ENCODE results near the gene GPR4. TPM values are rescaled to one million over a fixed set of nuclear protein-coding genes. Genes with fewer than 3 reads are reported as not detected.

The GPR4 gene
- polyA plus RNA-seq, 1 of the 3 experiments (the other 2 are of a cell fraction) = 0.69 TPM

- TF ChIP-seq, protein P1, sequence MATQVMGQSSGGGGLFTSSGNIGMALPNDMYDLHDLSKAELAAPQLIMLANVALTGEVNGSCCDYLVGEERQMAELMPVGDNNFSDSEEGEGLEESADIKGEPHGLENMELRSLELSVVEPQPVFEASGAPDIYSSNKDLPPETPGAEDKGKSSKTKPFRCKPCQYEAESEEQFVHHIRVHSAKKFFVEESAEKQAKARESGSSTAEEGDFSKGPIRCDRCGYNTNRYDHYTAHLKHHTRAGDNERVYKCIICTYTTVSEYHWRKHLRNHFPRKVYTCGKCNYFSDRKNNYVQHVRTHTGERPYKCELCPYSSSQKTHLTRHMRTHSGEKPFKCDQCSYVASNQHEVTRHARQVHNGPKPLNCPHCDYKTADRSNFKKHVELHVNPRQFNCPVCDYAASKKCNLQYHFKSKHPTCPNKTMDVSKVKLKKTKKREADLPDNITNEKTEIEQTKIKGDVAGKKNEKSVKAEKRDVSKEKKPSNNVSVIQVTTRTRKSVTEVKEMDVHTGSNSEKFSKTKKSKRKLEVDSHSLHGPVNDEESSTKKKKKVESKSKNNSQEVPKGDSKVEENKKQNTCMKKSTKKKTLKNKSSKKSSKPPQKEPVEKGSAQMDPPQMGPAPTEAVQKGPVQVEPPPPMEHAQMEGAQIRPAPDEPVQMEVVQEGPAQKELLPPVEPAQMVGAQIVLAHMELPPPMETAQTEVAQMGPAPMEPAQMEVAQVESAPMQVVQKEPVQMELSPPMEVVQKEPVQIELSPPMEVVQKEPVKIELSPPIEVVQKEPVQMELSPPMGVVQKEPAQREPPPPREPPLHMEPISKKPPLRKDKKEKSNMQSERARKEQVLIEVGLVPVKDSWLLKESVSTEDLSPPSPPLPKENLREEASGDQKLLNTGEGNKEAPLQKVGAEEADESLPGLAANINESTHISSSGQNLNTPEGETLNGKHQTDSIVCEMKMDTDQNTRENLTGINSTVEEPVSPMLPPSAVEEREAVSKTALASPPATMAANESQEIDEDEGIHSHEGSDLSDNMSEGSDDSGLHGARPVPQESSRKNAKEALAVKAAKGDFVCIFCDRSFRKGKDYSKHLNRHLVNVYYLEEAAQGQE (IDR thresholded peaks at IDR 0.05; ENCODE audit: low read depth, low read length) = no peak
- TF ChIP-seq RAD21 (IDR thresholded peaks at IDR 0.05; ENCODE audit: low read length) (peak; percentile 63), SMC3 (IDR thresholded peaks at IDR 0.05; ENCODE audit: low read depth, low read length) (peak; percentile 45; the same call in 1 of the 2 replicates), IRF3 (IDR thresholded peaks at IDR 0.05; ENCODE audit: low read depth, low read length) (no peak), MAX (IDR thresholded peaks at IDR 0.05; ENCODE audit: low read depth) (no peak)
- TF ChIP-seq, protein P2, sequence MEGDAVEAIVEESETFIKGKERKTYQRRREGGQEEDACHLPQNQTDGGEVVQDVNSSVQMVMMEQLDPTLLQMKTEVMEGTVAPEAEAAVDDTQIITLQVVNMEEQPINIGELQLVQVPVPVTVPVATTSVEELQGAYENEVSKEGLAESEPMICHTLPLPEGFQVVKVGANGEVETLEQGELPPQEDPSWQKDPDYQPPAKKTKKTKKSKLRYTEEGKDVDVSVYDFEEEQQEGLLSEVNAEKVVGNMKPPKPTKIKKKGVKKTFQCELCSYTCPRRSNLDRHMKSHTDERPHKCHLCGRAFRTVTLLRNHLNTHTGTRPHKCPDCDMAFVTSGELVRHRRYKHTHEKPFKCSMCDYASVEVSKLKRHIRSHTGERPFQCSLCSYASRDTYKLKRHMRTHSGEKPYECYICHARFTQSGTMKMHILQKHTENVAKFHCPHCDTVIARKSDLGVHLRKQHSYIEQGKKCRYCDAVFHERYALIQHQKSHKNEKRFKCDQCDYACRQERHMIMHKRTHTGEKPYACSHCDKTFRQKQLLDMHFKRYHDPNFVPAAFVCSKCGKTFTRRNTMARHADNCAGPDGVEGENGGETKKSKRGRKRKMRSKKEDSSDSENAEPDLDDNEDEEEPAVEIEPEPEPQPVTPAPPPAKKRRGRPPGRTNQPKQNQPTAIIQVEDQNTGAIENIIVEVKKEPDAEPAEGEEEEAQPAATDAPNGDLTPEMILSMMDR (IDR thresholded peaks at IDR 0.05) = peak; percentile 72
Measured at GRCh38 chr19:45558399-45558878, 43.6 kb downstream of the GPR4 start (continued).

- Histone ChIP-seq H4K20me1 (ENCODE audit: insufficient read depth) (peaks cover 7% of the 10 kb centered on the region; the same call in 1 of the 2 replicates), H3K79me2 (ENCODE audit: insufficient read depth) (peaks cover 9% of the 10 kb centered on the region; the same call in 1 of the 2 replicates), H3K4me2 (no peak overlapping the region), H3K4me3 (ENCODE audit: low read depth in 2 of 2, low read length in 1 of 2) (no peak overlapping the region), H3K27me3 (ENCODE audit: insufficient read depth) (no peaks in the 10 kb centered on the region), H3K27ac (ENCODE audit: low read depth in 2 of 2, low read length in 1 of 2) (no peak overlapping the region), H3K36me3 (replicated peaks in 1 of 2; ENCODE audit: control insufficient read depth in 1 of 2, insufficient read depth in 2 of 2, low read length in 1 of 2) (no peaks in the 10 kb centered on the region), H3F3A (replicated peaks; ENCODE audit: insufficient read depth) (peaks cover 4% of the 10 kb centered on the region), H3K9me2 (no peaks in the 10 kb centered on the region), H3K9me3 (no peaks in the 10 kb centered on the region), H2AFZ (ENCODE audit: low read depth) (no peak overlapping the region), H3K4me1 (ENCODE audit: control insufficient read depth in 1 of 2, insufficient read depth in 2 of 2, low read depth in 1 of 2, low read length in 1 of 2) (no peaks in the 10 kb centered on the region), H3K9ac (no peak overlapping the region)
- TF ChIP-seq, protein P2 (IDR thresholded peaks at IDR 0.05) = no peak
- TF ChIP-seq USF1 (IDR thresholded peaks at IDR 0.05; ENCODE audit: borderline replicate concordance, low read depth) (no peak), RFX5 (IDR thresholded peaks at IDR 0.05; ENCODE audit: low read length) (no peak), ELF1 (IDR thresholded peaks at IDR 0.05) (no peak), MAX (IDR thresholded peaks at IDR 0.05; ENCODE audit: low read depth) (no peak), NFIC (IDR thresholded peaks at IDR 0.05; ENCODE audit: borderline replicate concordance) (no peak), TAF1 (IDR thresholded peaks at IDR 0.05; ENCODE audit: borderline replicate concordance, low read depth, low read length) (no peak), JUND (IDR thresholded peaks at IDR 0.05) (no peak)
- TF ChIP-seq, protein P3, sequence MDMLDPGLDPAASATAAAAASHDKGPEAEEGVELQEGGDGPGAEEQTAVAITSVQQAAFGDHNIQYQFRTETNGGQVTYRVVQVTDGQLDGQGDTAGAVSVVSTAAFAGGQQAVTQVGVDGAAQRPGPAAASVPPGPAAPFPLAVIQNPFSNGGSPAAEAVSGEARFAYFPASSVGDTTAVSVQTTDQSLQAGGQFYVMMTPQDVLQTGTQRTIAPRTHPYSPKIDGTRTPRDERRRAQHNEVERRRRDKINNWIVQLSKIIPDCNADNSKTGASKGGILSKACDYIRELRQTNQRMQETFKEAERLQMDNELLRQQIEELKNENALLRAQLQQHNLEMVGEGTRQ (IDR thresholded peaks at IDR 0.05; ENCODE audit: borderline replicate concordance, low read depth, low read length) = no peak
- no peak for DNase-seq
- CTCF ChIA-PET = interaction anchor here (1.0 kb wide), 1 partner anchor 50 kb away, joined by 4 read pairs; no protein-coding TSS in a partner anchor
- WGBS (ENCODE audit: low lambda C conversion rate) = 100% methylated on average over 1 of the region's 5 CpGs
- POLR2A ChIA-PET = no interaction called here
Measured at GRCh38 chr19:45556835-45557234, 45.2 kb downstream of the GPR4 start.
